ENCODE results near the gene PDGFRB.

PDGFRB gene

DNA sequence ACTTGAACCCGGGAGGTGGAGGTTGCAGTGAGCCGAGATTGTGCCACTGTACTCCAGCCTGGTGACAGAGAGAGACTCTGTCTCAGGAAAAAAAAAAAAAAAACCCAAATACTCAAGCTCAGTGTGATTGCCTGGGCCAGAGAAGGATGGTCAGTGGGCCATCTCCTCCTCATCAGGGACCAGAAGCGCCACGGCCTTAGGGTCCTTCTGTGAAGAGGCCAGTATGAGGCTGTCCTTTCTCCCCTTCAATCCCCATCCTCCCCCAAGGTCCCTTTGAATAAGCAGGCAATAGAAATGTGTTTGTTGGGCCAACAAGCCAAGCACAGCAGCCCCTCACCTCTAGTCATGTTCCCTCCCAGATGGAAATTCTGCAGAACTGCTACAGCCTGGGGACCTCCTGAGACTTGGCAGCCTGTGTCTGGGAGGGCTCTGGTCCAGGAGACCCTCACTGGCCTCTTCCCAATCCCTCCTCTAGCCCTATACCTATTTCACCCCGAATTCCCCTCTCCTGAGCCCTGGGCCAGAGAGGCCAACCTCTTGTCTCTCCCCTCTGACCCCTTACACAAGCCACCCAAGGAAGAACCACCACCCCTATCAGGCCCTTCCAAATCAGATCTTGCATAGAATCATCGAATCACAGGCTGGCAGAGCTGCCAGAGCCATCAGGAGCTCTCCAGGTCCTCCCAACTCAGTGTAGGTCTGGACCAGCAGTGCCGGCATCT lies 70.3 kb downstream of the PDGFRB start:
- TF ChIP-seq, protein P1, sequence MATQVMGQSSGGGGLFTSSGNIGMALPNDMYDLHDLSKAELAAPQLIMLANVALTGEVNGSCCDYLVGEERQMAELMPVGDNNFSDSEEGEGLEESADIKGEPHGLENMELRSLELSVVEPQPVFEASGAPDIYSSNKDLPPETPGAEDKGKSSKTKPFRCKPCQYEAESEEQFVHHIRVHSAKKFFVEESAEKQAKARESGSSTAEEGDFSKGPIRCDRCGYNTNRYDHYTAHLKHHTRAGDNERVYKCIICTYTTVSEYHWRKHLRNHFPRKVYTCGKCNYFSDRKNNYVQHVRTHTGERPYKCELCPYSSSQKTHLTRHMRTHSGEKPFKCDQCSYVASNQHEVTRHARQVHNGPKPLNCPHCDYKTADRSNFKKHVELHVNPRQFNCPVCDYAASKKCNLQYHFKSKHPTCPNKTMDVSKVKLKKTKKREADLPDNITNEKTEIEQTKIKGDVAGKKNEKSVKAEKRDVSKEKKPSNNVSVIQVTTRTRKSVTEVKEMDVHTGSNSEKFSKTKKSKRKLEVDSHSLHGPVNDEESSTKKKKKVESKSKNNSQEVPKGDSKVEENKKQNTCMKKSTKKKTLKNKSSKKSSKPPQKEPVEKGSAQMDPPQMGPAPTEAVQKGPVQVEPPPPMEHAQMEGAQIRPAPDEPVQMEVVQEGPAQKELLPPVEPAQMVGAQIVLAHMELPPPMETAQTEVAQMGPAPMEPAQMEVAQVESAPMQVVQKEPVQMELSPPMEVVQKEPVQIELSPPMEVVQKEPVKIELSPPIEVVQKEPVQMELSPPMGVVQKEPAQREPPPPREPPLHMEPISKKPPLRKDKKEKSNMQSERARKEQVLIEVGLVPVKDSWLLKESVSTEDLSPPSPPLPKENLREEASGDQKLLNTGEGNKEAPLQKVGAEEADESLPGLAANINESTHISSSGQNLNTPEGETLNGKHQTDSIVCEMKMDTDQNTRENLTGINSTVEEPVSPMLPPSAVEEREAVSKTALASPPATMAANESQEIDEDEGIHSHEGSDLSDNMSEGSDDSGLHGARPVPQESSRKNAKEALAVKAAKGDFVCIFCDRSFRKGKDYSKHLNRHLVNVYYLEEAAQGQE (IDR thresholded peaks at IDR 0.05; ENCODE audit: low read depth): no peak
- TF ChIP-seq RAD21 (IDR thresholded peaks at IDR 0.05; ENCODE audit: low read depth) (no peak), CREB1 (IDR thresholded peaks at IDR 0.05; ENCODE audit: low read depth) (no peak), EP300 (IDR thresholded peaks at IDR 0.05; ENCODE audit: borderline replicate concordance) (no peak), ZBTB7A (IDR thresholded peaks at IDR 0.05; ENCODE audit: low read depth) (no peak), CEBPB (IDR thresholded peaks at IDR 0.05) (no peak), TAF1 (IDR thresholded peaks at IDR 0.05; ENCODE audit: low read depth) (no peak)
- TF ChIP-seq, protein P2, sequence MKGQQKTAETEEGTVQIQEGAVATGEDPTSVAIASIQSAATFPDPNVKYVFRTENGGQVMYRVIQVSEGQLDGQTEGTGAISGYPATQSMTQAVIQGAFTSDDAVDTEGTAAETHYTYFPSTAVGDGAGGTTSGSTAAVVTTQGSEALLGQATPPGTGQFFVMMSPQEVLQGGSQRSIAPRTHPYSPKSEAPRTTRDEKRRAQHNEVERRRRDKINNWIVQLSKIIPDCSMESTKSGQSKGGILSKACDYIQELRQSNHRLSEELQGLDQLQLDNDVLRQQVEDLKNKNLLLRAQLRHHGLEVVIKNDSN (IDR thresholded peaks at IDR 0.05): no peak
- TF ChIP-seq, protein P3, sequence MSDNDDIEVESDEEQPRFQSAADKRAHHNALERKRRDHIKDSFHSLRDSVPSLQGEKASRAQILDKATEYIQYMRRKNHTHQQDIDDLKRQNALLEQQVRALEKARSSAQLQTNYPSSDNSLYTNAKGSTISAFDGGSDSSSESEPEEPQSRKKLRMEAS (IDR thresholded peaks at IDR 0.05): no peak

DNA sequence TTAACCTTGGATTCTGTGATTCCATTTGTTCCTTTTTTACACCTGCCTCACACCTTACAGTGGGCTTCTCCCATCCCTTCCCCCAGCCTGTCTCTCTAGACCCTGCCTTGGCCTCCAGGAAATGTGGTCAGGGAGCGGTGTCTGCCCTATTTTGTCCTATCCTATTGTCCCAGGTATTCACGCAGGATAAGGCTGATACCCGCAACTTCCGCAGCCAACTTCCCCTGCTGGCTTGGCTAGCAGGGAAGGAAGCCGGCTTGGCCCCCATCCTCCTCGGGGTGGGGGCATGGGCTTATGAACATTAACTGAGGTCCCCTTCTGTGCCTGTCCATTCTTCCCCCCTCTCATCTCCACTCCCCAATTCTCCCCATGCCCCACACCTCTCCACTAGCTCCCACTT lies 72.8 kb downstream of the PDGFRB start:
- TF ChIP-seq RAD21 (IDR thresholded peaks at IDR 0.05; ENCODE audit: low read depth): no peak
- TF ChIP-seq TEAD4 (IDR thresholded peaks at IDR 0.05): no peak
- no peak for TF ChIP-seq CREB1 (IDR thresholded peaks at IDR 0.05; ENCODE audit: low read depth)
- TF ChIP-seq CEBPB (IDR thresholded peaks at IDR 0.05): no peak

DNA sequence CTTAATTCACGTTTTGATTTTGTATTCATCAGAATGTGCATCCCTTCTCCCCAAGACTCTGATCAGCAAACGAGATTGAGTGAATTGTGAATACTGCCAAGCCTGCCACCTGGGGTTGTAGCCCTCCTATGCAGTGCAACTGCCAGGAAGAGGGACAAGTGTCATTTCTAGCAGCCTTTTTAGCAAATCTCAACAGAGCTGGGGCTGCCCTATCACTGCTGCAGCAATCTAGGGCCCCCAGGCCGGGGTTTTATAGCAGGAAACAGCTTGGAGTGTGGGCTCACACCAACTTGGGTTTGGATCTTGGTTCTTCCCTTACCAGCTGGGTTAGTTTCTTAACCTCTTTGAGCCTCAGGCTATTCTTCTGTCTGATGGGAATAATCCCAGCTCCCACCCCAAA lies 73.3 kb downstream of the PDGFRB start:
- TF ChIP-seq CREB1 (IDR thresholded peaks at IDR 0.05; ENCODE audit: low read depth) (no peak), RAD21 (IDR thresholded peaks at IDR 0.05; ENCODE audit: low read depth) (no peak), ZBTB7A (IDR thresholded peaks at IDR 0.05; ENCODE audit: low read depth) (no peak), YY1 (IDR thresholded peaks at IDR 0.05; ENCODE audit: low read depth) (no peak), CEBPB (IDR thresholded peaks at IDR 0.05) (no peak), TEAD4 (IDR thresholded peaks at IDR 0.05) (no peak), FOXM1 (IDR thresholded peaks at IDR 0.05; ENCODE audit: borderline replicate concordance, low read depth) (no peak), EP300 (IDR thresholded peaks at IDR 0.05; ENCODE audit: borderline replicate concordance) (no peak), NFIC (IDR thresholded peaks at IDR 0.05) (no peak), TAF1 (IDR thresholded peaks at IDR 0.05; ENCODE audit: low read depth) (no peak), EGR1 (IDR thresholded peaks at IDR 0.05) (no peak), TCF12 (IDR thresholded peaks at IDR 0.05; ENCODE audit: low read depth) (no peak)
- TF ChIP-seq, protein P1 (IDR thresholded peaks at IDR 0.05; ENCODE audit: low read depth): no peak
- TF ChIP-seq, protein P2 (IDR thresholded peaks at IDR 0.05): no peak
- TF ChIP-seq, protein P3 (IDR thresholded peaks at IDR 0.05): no peak

DNA sequence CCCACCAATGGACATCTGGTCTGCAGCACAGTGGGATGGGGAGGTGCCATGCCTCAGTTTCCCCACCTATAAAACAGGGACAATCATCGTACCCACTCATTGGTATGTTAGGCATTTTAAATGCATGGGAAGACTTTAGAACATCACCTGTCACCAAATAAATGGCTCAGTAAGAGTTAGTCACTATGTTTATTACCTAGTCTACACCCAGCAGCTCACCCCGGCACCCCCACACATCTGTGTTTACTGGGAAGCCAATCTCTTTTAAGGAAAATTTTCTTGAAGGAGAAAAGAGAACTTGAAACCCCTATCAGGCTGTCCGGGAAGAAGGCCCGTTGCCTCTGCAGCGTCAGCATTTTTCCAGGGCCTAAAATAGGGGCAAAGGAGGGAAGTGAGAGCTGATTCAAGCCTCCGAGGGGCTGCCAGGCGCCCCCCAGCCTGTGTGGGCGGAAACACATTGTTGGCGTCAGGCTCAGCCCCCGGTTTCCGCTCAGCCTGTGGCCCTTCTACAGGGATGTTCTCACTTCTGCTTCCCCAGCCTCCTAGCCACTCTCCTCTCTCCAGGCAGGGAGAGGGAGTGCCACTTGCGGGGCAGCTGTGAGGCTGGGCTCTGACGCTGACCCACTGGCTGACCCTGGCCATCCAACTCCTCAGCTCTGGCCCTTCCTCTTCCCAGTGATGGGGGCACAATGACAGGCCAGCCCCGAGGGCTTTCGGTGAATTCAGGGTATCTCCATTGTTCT lies 73.9 kb downstream of the PDGFRB start:
- TF ChIP-seq TEAD4 (IDR thresholded peaks at IDR 0.05): no peak
- no peak for TF ChIP-seq RAD21 (IDR thresholded peaks at IDR 0.05; ENCODE audit: low read depth)
- TF ChIP-seq FOXM1 (IDR thresholded peaks at IDR 0.05; ENCODE audit: borderline replicate concordance, low read depth): no peak
- TF ChIP-seq EGR1 (IDR thresholded peaks at IDR 0.05): no peak
- TF ChIP-seq TCF12 (IDR thresholded peaks at IDR 0.05; ENCODE audit: low read depth): no peak
- no peak for TF ChIP-seq TAF1 (IDR thresholded peaks at IDR 0.05; ENCODE audit: low read depth)
- TF ChIP-seq EP300 (IDR thresholded peaks at IDR 0.05; ENCODE audit: borderline replicate concordance): no peak
- TF ChIP-seq, protein P1 (IDR thresholded peaks at IDR 0.05; ENCODE audit: low read depth): no peak
- TF ChIP-seq, protein P3 (IDR thresholded peaks at IDR 0.05): no peak
